ENCODE data around the gene PLSCR2.

The PLSCR2 gene, protein sequence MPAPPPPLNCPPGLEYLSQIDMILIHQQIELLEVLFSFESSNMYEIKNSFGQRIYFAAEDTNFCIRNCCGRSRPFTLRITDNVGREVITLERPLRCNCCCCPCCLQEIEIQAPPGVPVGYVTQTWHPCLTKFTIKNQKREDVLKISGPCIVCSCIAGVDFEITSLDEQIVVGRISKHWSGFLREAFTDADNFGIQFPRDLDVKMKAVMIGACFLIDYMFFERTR

DNA sequence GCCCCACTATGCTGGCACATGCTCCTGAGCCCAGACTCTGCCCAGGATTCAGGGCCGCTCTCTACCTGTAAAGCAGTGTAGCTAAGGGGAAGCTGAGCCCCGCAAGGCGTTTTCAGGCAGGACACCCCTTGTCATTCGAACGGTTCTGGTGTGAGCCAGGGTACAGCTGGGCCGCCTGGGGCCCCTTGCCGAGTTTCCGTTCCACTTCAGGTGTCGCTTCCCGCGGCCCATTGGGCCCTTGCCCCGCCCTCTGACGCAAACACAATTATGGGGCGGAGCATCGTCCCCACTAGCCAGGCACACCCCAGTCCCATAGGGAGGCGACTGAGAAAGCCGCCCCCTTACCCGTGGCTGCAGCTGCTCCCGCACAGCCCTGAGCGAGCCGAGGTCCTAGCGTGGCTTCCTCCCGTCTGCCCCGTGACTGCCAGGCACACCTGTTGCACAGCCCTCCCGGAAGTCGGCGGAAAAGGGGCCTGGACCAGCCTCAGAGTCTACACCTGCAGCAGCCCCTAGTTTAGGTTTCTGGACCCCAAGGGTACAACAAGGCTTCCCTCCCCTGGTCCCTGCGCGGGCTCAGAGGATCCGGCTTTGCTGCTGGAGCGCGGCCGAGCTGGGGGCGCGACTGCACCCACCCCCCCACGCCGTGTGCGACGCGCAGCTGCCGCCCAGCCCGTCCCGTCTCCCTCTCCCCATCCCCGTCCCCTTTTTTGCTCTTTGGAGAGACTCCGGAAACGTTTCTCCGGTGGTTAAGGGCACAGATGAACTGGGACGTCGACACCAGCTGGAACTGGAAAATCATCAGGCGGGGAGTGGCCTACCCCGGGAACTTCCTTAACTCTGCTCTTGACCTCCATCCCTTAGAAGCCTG is at the start of gene PLSCR2:
PLSCR2 (minus strand) TSS at position 412 of the 868 bp plus-strand sequence. CDS start 9,657 bp downstream, outside the sequence.
- no peaks in the 10 kb centered on the region for H3K4me1 Mint-ChIP-seq (ENCODE audit: low read depth)
- no peaks in the 10 kb centered on the region for H3K36me3 Mint-ChIP-seq (ENCODE audit: low read depth)
- peak within 1 kb of the TSS; percentile 71 for H3K4me3 Mint-ChIP-seq
- H3K27me3 Mint-ChIP-seq, result no peaks in the 10 kb centered on the region
- no peaks in the 10 kb centered on the region for H3K9me3 Mint-ChIP-seq
- H3K27ac Mint-ChIP-seq, result peak within 1 kb of the TSS; percentile 67

GRCh38 chr3:146517684-146518435 is 48.5 kb upstream of the PLSCR2 start:
- H3K27ac Mint-ChIP-seq, result no peak overlapping the region
- peaks cover 76% of the 10 kb centered on the region for H3K36me3 Mint-ChIP-seq (ENCODE audit: low read depth)
- H3K9me3 Mint-ChIP-seq, result no peaks in the 10 kb centered on the region
- H3K4me1 Mint-ChIP-seq (ENCODE audit: low read depth), result peaks cover 47% of the 10 kb centered on the region
- H3K27me3 Mint-ChIP-seq, result no peaks in the 10 kb centered on the region
- H3K4me3 Mint-ChIP-seq, result no peak overlapping the region

DNA sequence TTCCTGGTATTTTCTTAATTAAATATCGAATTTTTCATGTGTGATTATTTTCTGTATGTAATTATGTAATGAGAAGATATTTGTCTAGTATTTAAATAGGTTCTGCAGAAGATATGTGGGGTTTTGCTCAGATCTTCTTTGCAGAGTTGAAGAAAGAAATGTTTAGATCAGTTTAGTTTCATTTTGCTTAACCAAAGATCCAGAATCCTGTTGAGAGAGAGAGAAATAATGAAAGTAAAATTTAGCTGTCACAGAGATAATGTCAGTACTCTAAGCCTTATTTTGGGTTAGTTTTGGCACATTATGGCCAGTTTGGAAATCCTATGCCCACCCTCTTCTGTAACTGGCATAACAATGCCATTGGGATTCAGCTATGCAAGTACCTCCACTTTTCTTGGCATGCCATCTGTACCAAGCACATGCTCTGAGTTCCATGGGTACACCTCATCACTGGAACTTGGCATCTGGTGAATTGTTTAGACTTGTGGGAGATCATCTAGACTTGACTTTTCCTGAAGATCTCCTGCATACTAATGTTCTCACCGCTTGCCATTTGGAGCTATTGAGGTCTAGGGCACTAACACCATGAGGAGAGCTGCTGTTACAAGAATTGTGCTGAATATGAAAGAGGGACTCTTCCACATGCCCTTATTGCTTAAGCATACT is 44.2 kb upstream of the PLSCR2 start:
- H3K36me3 Mint-ChIP-seq (ENCODE audit: low read depth), result peaks cover 50% of the 10 kb centered on the region
- peak overlapping the region; percentile 45 for H3K27ac Mint-ChIP-seq
- no peaks in the 10 kb centered on the region for H3K27me3 Mint-ChIP-seq
- no peaks in the 10 kb centered on the region for H3K9me3 Mint-ChIP-seq
- no peak overlapping the region for H3K4me3 Mint-ChIP-seq
- peaks cover 29% of the 10 kb centered on the region for H3K4me1 Mint-ChIP-seq (ENCODE audit: low read depth)

DNA sequence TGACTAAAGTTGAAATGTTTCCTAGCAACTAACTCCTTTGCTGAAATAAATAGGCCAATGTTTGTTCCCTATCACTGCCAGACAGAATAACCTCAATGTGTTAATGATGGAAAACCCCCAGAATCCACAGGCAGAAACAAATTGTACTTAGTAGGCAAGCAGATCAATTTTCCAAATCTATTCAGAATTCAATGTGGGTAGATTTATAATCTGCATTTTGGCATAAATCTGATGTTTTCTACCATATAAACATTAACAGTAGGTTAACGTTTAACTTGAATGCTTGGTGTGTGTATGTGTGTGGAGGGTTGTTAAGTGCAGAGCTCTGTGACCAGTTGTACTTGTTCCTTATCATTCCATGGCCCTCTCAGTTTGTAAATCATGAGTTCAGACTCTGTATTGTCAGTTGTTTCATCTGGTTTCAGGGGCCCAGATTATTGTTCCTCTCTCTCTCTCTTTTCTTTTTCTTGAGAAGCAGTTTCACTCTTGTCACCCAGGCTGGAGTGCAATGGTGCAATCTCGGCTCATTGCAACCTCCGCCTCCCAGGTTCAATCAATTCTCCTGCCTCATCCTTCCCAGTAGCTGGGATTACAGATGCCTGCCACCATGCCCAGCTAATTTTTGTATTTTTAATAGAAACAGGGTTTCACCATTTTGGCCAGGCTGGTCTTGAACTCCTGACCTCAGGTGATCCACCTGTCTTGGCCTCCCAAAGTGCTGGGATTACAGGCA is 42.2 kb upstream of the PLSCR2 start:
- H3K36me3 Mint-ChIP-seq (ENCODE audit: low read depth), result peaks cover 45% of the 10 kb centered on the region
- no peak overlapping the region for H3K4me3 Mint-ChIP-seq
- H3K27me3 Mint-ChIP-seq, result no peaks in the 10 kb centered on the region
- H3K9me3 Mint-ChIP-seq, result no peaks in the 10 kb centered on the region
- H3K27ac Mint-ChIP-seq, result no peak overlapping the region
- H3K4me1 Mint-ChIP-seq (ENCODE audit: low read depth), result peaks cover 29% of the 10 kb centered on the region

- H3K4me3 Mint-ChIP-seq, result no peak overlapping the region
- H3K9me3 Mint-ChIP-seq, result peaks cover 5% of the 10 kb centered on the region
- peaks cover 30% of the 10 kb centered on the region for H3K4me1 Mint-ChIP-seq (ENCODE audit: low read depth)
- H3K27me3 Mint-ChIP-seq, result no peaks in the 10 kb centered on the region
- H3K36me3 Mint-ChIP-seq (ENCODE audit: low read depth), result peaks cover 17% of the 10 kb centered on the region
- H3K27ac Mint-ChIP-seq, result no peak overlapping the region
These were observed 38.2 kb upstream of the PLSCR2 start for GRCh38 chr3:146507331-146508120.

GRCh38 chr3:146505516-146505915 is 36.2 kb upstream of the PLSCR2 start:
- H3K27me3 Mint-ChIP-seq, result no peaks in the 10 kb centered on the region
- no peak overlapping the region for H3K27ac Mint-ChIP-seq
- H3K9me3 Mint-ChIP-seq, result peaks cover 5% of the 10 kb centered on the region
- peaks cover 9% of the 10 kb centered on the region for H3K36me3 Mint-ChIP-seq (ENCODE audit: low read depth)
- peaks cover 39% of the 10 kb centered on the region for H3K4me1 Mint-ChIP-seq (ENCODE audit: low read depth)
- H3K4me3 Mint-ChIP-seq, result no peak overlapping the region

- H3K36me3 Mint-ChIP-seq (ENCODE audit: low read depth), result peaks cover 5% of the 10 kb centered on the region
These were observed 35.3 kb upstream of the PLSCR2 start for GRCh38 chr3:146504498-146505197.

GRCh38 chr3:146503461-146504202 is 34.3 kb upstream of the PLSCR2 start:
- peaks cover 5% of the 10 kb centered on the region for H3K9me3 Mint-ChIP-seq
- no peak overlapping the region for H3K4me3 Mint-ChIP-seq
- no peak overlapping the region for H3K27ac Mint-ChIP-seq
- H3K36me3 Mint-ChIP-seq (ENCODE audit: low read depth), result peaks cover 5% of the 10 kb centered on the region
- H3K27me3 Mint-ChIP-seq, result no peaks in the 10 kb centered on the region
- peaks cover 38% of the 10 kb centered on the region for H3K4me1 Mint-ChIP-seq (ENCODE audit: low read depth)

More at GRCh38 chr3:146504498-146505197, 35.3 kb upstream of the PLSCR2 start:
- H3K4me1 Mint-ChIP-seq (ENCODE audit: low read depth), result peaks cover 35% of the 10 kb centered on the region
- no peak overlapping the region for H3K27ac Mint-ChIP-seq
- H3K27me3 Mint-ChIP-seq, result no peaks in the 10 kb centered on the region
- peaks cover 5% of the 10 kb centered on the region for H3K9me3 Mint-ChIP-seq
- no peak overlapping the region for H3K4me3 Mint-ChIP-seq

DNA sequence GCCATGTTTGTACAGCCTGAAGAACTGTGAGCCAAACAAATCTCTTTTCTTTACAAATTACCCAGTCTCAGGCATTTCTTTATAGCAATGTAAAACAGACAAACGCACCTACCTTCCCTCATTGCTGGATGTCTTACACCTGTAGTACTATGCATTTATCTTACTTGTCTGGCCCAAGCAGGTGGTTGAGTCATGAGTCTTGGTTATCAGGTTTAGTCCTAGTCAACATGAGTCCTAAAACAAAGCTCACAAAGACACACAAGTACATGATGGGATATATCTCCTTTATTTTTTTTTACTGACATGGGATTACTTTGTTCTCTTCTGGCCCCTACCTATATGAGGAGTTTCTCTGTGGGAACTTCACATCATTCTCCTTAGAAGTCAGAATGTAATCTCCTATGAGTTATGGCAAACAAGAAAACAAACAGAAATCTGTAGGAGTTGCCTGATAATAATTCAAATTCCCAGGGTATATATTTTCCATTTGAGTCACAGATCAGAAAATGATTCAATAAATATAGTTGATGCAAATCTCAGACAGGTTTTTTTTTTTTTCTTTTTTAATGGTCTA is 33.6 kb upstream of the PLSCR2 start:
- Mint-ChIP-seq H3K36me3 (ENCODE audit: low read depth) (no peaks in the 10 kb centered on the region), H3K4me1 (ENCODE audit: low read depth) (peaks cover 44% of the 10 kb centered on the region), H3K27me3 (no peaks in the 10 kb centered on the region), H3K27ac (no peak overlapping the region), H3K4me3 (no peak overlapping the region), H3K9me3 (peaks cover 8% of the 10 kb centered on the region)

DNA sequence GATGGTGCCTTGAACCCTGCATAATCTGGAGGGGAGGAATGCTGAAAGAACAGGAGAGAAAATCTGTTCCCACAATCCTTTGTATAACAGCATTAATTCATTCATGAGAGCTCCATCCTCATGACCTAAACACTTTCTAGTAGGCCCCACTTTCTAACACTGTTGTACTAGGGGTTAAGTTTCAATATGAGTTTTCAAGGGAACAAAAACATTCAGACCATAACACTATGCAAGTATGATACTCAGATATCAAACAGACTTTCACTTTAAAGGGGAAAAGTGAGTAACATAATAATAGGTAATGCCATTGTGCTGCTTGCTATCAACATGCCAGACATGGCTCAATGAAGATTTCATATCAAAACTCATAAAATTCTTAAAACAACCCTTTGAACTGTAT is 32.4 kb upstream of the PLSCR2 start:
- Mint-ChIP-seq H3K4me3 (no peak overlapping the region), H3K9me3 (peaks cover 11% of the 10 kb centered on the region), H3K27ac (no peak overlapping the region), H3K36me3 (ENCODE audit: low read depth) (no peaks in the 10 kb centered on the region), H3K4me1 (ENCODE audit: low read depth) (peaks cover 47% of the 10 kb centered on the region), H3K27me3 (no peaks in the 10 kb centered on the region)

- Mint-ChIP-seq H3K27ac (no peak overlapping the region), H3K27me3 (no peaks in the 10 kb centered on the region), H3K36me3 (ENCODE audit: low read depth) (no peaks in the 10 kb centered on the region), H3K4me3 (no peak overlapping the region), H3K4me1 (ENCODE audit: low read depth) (peaks cover 46% of the 10 kb centered on the region), H3K9me3 (peaks cover 17% of the 10 kb centered on the region)
These were observed 30.3 kb upstream of the PLSCR2 start for GRCh38 chr3:146499701-146500100.

- peak overlapping the region; percentile 45 for H3K27ac Mint-ChIP-seq
- no peaks in the 10 kb centered on the region for H3K27me3 Mint-ChIP-seq
- H3K36me3 Mint-ChIP-seq (ENCODE audit: low read depth), result no peaks in the 10 kb centered on the region
- peak overlapping the region; percentile 78 for H3K4me3 Mint-ChIP-seq
- peaks cover 16% of the 10 kb centered on the region for H3K9me3 Mint-ChIP-seq
- H3K4me1 Mint-ChIP-seq (ENCODE audit: low read depth), result peaks cover 34% of the 10 kb centered on the region
These were observed 28.8 kb upstream of the PLSCR2 start for GRCh38 chr3:146498002-146498736.
